OCI-LY7 (cell line): ENCODE measurements around the gene SLC16A8.

Experiments
- EZH2phosphoT487 ChIP-seq: fragments of 200-600 bp; sonication (generic); IDR thresholded peaks from 2 replicates; pipeline ENCODE4 v1.6.1; 2018; ENCODE audit warnings: low read depth, borderline replicate concordance, mild to moderate bottlenecking, mixed run types, antibody characterized with exemption, low read length, moderate library complexity, mixed read lengths
- TF ChIP-seq, protein P1 (sequence below): fragments of 200-600 bp; sonication (generic); conservative IDR thresholded peaks from 2 replicates; pipeline ENCODE4 v1.5.1; 2014; ENCODE audit warnings: mild to moderate bottlenecking, antibody characterized with exemption, low read length, moderate library complexity, mixed read lengths

DNA sequence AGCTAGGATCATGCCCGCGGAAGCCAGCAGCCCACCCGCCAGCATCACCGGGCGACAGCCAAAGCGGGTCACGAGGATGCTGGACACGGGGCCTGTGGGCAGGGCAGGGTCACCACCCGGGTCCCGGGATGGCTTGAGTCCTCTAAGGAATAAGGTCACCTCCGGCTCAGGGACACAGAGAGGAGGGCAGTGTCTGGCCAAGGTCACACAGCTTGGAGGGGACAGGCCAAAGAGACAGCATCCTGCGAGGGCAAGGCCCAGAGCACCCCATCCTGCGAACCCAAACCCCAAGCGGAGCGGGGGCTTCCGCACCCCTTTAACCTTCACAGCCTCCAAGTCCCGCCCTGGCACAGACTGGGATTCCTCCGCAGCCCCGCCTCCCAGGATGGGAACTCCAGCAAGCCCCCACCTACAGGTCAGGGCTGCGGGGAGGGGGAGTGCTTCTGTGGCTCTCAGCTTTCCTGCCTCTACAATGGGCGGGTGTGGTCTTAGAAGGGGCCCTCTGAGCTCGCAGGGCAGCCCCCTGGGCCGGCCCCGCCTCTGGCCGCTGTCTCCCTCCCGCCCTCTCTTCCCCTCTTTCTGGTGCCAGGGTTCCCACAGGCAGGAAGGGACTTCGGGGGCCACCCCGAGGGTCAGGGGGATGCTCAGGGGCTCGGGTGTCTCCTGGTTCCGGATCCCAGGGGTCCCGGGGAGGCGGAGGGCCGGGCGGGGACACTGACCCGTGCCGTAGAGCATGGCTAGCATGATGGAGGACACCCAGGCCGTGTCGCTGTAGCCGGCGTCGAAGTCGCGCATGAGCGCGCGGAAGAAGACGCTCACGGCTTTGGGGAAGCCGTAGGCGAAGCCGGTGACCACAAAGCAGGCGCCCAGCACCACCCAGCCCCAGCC is 1.8 kb downstream of the SLC16A8 start:
- TF ChIP-seq, protein P1, sequence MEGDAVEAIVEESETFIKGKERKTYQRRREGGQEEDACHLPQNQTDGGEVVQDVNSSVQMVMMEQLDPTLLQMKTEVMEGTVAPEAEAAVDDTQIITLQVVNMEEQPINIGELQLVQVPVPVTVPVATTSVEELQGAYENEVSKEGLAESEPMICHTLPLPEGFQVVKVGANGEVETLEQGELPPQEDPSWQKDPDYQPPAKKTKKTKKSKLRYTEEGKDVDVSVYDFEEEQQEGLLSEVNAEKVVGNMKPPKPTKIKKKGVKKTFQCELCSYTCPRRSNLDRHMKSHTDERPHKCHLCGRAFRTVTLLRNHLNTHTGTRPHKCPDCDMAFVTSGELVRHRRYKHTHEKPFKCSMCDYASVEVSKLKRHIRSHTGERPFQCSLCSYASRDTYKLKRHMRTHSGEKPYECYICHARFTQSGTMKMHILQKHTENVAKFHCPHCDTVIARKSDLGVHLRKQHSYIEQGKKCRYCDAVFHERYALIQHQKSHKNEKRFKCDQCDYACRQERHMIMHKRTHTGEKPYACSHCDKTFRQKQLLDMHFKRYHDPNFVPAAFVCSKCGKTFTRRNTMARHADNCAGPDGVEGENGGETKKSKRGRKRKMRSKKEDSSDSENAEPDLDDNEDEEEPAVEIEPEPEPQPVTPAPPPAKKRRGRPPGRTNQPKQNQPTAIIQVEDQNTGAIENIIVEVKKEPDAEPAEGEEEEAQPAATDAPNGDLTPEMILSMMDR = no peak
- TF ChIP-seq EZH2phosphoT487 = no peak
